Occipital lobe (tissue), 2 donors: ENCODE measurements around the gene AMBP. TPM values are rescaled to one million over a fixed set of nuclear protein-coding genes. Genes with fewer than 3 reads are reported as not detected.

ENCODE experiments used
- DNase-seq: peaks from one replicate; lab custom pipeline; 2025; lab: John Stamatoyannopoulos, UW
- total RNA-seq: library from RNA; depleted of rRNA; stranded (reverse); fragments of >200 nt; gene quantifications from one replicate; pipeline ENCODE4 v1.2.3, GENCODE V29; 2014

The AMBP gene
- total RNA-seq, result 1.6 TPM

- DNase-seq, result no peak
These were observed at the start of gene AMBP for GRCh38 chr9:114078021-114078780. AMBP (minus strand) TSS chr9:114078300; CDS start chr9:114078209, 91 bp downstream.

DNA sequence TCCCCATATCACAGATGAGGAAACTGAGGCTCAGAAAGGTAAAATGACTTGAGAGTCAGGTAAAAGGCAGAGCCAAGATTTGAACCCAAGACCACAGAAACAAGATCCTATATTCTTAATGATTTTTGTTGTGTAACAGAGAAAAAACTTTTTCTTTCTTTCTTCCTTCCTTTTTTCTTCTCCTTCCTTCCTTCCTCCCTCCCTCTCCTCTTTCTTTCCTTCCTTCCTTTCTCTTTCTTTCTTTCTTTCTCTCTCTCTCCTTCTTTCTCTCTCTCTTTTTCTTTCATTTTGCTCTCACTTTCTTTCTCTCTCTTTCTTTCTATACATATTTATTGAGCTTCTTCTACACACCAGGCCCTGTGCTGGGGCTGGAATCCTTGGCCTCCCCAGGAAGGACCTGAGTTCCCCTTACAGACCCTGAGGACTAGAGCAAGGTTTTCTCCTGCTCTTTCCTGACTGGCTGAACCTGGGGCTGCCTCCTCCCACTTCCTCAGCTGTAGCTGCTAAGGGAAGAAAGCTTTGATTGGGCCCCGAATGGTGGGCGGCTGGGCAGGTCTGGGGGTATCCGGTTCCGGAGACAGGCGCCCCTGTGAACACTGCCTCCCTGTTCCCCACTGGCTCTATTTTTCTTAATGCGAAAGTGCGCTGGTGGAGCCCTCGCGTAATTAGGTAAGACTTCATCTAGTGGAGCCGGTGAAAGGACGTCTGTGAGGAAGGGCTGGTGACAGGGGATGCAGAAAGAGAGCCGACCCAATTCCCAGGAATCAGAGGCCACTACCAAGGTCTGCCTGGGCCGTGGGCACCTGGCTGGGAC, 48.4 kb upstream of the AMBP start:
- no peak for DNase-seq

- DNase-seq, result no peak
These were observed 47.4 kb upstream of the AMBP start for GRCh38 chr9:114125476-114126013.

GRCh38 chr9:114124666-114125475, 46.8 kb upstream of the AMBP start:
- no peak for DNase-seq

GRCh38 chr9:114124138-114124537, 46.0 kb upstream of the AMBP start:
- DNase-seq, result no peak

GRCh38 chr9:114123031-114123977, 45.2 kb upstream of the AMBP start:
- no peak for DNase-seq

- DNase-seq, result no peak
These were observed 44.3 kb upstream of the AMBP start for GRCh38 chr9:114122136-114123027.

- no peak for DNase-seq
These were observed 43.4 kb upstream of the AMBP start for GRCh38 chr9:114121227-114122135.

- DNase-seq, result no peak
These were observed 42.3 kb upstream of the AMBP start for GRCh38 chr9:114120192-114121014.

- no peak for DNase-seq
These were observed 41.4 kb upstream of the AMBP start for GRCh38 chr9:114119242-114120191.

GRCh38 chr9:114117996-114118830, 40.1 kb upstream of the AMBP start:
- no peak for DNase-seq

GRCh38 chr9:114117614-114117995, 39.5 kb upstream of the AMBP start:
- DNase-seq, result no peak

DNA sequence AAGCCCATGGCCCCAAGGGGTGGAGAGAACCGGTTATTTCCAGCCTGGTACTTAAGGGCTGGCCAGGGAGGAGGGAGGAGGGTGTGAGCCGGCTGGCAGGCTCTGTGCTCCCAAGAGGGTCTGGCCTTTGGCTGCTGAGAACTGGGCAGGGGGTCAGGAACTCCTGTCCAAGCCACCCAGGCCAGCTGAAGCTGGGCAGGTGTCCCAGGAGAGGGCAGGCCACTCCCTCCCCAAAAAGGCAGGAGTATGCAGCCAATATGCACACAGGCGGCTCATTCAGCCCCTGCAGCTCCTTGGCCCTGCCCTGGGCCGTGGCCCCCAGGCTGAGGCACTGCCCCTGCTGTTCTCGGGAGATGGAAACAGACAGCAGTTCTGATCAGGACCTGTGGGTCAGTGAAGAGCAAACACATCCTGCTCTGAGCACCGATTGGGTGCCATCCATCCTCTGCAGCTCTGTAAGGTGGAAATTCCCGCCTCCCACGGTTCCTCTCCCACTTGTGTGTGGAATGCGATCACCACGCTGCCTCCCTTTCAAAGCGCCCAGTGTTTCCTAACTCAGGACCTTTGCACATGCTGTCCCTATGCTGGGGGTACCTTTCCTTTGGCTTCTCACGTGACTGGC, 38.1 kb upstream of the AMBP start:
- no peak for DNase-seq

DNA sequence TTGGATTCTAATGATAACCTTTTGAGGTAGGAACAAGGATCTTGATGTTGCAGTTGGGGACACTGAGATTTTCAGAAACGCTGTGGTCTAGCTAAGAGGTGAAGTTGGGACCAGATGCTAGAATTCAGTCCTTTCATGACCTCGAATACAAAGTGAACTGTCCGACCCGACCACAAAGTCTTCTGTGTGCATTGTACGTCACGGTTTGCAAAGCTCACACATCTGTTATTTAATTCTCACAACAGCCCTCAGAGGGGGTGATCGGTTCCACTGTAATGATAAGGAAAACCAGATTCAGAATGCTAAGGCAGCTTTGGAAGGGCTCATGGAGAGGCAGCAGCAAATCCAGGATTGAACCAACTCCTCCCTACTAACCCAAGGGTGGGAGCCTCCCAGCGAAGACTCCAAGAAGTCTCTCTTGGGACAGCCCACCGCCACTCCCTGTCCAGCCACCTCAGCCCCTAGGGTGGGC, 37.6 kb upstream of the AMBP start:
- DNase-seq, result no peak

DNA sequence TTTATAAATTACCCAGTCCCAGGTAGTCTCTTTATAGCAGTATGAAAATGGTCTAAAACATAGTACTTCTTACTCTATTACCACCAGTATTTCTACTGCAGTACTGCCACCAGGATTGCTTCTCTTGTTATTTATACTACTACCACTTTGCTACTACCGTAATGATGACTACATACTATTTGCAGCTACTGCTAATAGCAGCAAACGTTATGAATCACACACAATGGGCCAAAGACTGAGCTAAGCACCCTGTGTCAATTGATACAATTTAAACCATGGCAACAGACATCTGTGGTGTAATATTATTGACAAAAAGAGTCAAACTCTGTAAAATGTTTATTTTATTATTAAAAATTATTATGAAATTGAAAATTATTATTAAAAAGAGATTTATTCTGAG, 36.3 kb upstream of the AMBP start:
- DNase-seq, result no peak
